Natural killer cell (primary cell): ENCODE measurements around the gene LPIN3. TPM values are rescaled to one million over a fixed set of nuclear protein-coding genes. Genes with fewer than 3 reads are reported as not detected.

ENCODE experiments used
- ATAC-seq, 3 donors: fragments of 150-1000 bp in 2 of 3; fragments of 200-7000 bp in 1 of 3; cut with Tn5 transposase; 1 replicate in 1 of 3; 2 replicates in 2 of 3; pipeline ENCODE4 v1.10.0; 2021; ENCODE audit warnings: mild to moderate bottlenecking in 2 of 3, moderate library complexity in 2 of 3
- DNase-seq, 2 donors: peaks; one replicate each; pipeline versions ENCODE4 v3.0.0 to v3.0.0-alpha.2; 2013 to 2021; ENCODE audit warnings: mixed read lengths in 1 of 2
- H3K27ac ChIP-seq: one replicate; pipeline ENCODE4 v1.5.1; 2013; ENCODE audit warnings: mild to moderate bottlenecking, low read length
- H3K27me3 ChIP-seq: one replicate; pipeline ENCODE4 v1.6.1; 2013; ENCODE audit warnings: low read length; ENCODE audit not compliant: control insufficient read depth, insufficient read depth
- H3K36me3 ChIP-seq: one replicate; pipeline ENCODE4 v1.6.1; 2013; ENCODE audit warnings: low read length; ENCODE audit not compliant: control insufficient read depth, insufficient read depth
- H3K4me1 ChIP-seq: one replicate; pipeline ENCODE4 v1.6.1; 2013; ENCODE audit warnings: low read length; ENCODE audit not compliant: control insufficient read depth, insufficient read depth
- H3K4me3 ChIP-seq: one replicate; pipeline ENCODE4 v1.5.1; 2013; ENCODE audit warnings: low read length
- H3K9me3 ChIP-seq: one replicate; pipeline ENCODE4 v1.6.1; 2013; ENCODE audit warnings: low read length; ENCODE audit not compliant: control insufficient read depth, insufficient read depth
- H3K27ac Mint-ChIP-seq, 2 donors: one replicate each; pipeline ENCODE4 v1.8.0; 2022; ENCODE audit warnings: mild to moderate bottlenecking in 2 of 2, mixed read lengths in 2 of 2, moderate library complexity in 1 of 2
- H3K27me3 Mint-ChIP-seq, 2 donors: one replicate each; pipeline ENCODE4 v1.8.0; 2022; ENCODE audit warnings: low read depth in 2 of 2, mixed read lengths in 2 of 2
- H3K36me3 Mint-ChIP-seq: one replicate; pipeline ENCODE4 v1.8.0; 2022; ENCODE audit warnings: mixed read lengths
- H3K4me1 Mint-ChIP-seq, 2 donors: one replicate each; pipeline ENCODE4 v1.8.0; 2022; ENCODE audit warnings: mixed read lengths in 2 of 2
- H3K4me3 Mint-ChIP-seq: one replicate; pipeline ENCODE4 v1.8.0; 2022; ENCODE audit warnings: mild to moderate bottlenecking, moderate library complexity, mixed read lengths
- H3K9me3 Mint-ChIP-seq, 2 donors: one replicate each; pipeline ENCODE4 v1.8.0; 2022; ENCODE audit warnings: mixed read lengths in 2 of 2
- CTCF ChIP-seq: fragments of 200-600 bp; IDR thresholded peaks from one replicate; pipeline ENCODE4 v1.8.0; 2022; ENCODE audit warnings: antibody characterized with exemption
- WGBS: methylation state at CpG from one replicate; pipeline ENCODE4 v1.1.7; 2013; ENCODE audit warnings: missing lambda C conversion rate; ENCODE audit not compliant: insufficient coverage; 5-methylcytosine and 5-hydroxymethylcytosine counted together
- intact Hi-C: fragments of 100-400 bp; cut with micrococcal nuclease; formaldehyde crosslinking; loops from one replicate; pipeline ENCODE4 v1.14.2; 2022
- total RNA-seq, 4 donors: library from RNA; stranded (reverse); fragments of 120-200 nt in 1 of 4; gene quantifications; one replicate each; pipeline versions ENCODE4 v1.2.3 to v1.2.4, GENCODE V29; 2013 to 2022

The LPIN3 gene
- total RNA-seq, 3 donors from 2014 or later (not counting 1 experiment from before 2014, with no cell fraction given): 0.07 to 0.28 TPM; not detected in 1

GRCh38 chr20:41387444-41387851 is 46.8 kb downstream of the LPIN3 start:
- WGBS: 69% methylated on average over 9 of the region's 9 CpGs
- H3K36me3 Mint-ChIP-seq: no peaks in the 10 kb centered on the region
- H3K4me3 Mint-ChIP-seq: no peak overlapping the region
- H3K4me3 ChIP-seq: no peak overlapping the region
- no peaks in the 10 kb centered on the region for H3K4me1 Mint-ChIP-seq
- no peak overlapping the region for H3K27ac Mint-ChIP-seq
- DNase-seq (no peak), ATAC-seq (no peak)
- H3K27ac ChIP-seq: no peak overlapping the region
- H3K9me3 Mint-ChIP-seq: no peaks in the 10 kb centered on the region
- no peaks in the 10 kb centered on the region for H3K27me3 ChIP-seq
- H3K4me1 ChIP-seq: no peaks in the 10 kb centered on the region
- H3K36me3 ChIP-seq: no peaks in the 10 kb centered on the region
- no peaks in the 10 kb centered on the region for H3K9me3 ChIP-seq
- intact Hi-C loops: no loop called here
- no peak for TF ChIP-seq CTCF
- peaks cover 8 to 10% of the 10 kb centered on the region in 2 donors for H3K27me3 Mint-ChIP-seq

- Histone ChIP-seq H3K36me3 (no peaks in the 10 kb centered on the region), H3K4me3 (no peak overlapping the region), H3K27me3 (no peaks in the 10 kb centered on the region), H3K4me1 (no peaks in the 10 kb centered on the region), H3K27ac (no peak overlapping the region), H3K9me3 (no peaks in the 10 kb centered on the region)
- intact Hi-C loops: no loop called here
- Mint-ChIP-seq H3K4me1 (no peaks in the 10 kb centered on the region), H3K27me3 (peaks cover 0 to 5% of the 10 kb centered on the region in 2 donors), H3K9me3 (no peaks in the 10 kb centered on the region), H3K4me3 (no peak overlapping the region), H3K36me3 (no peaks in the 10 kb centered on the region), H3K27ac (no peak overlapping the region)
- no peak for TF ChIP-seq CTCF
- no peak for ATAC-seq
- no peak for DNase-seq
- WGBS: no CpG with 5 or more reads among the region's 3 CpGs
These were observed 50.3 kb downstream of the LPIN3 start for GRCh38 chr20:41390889-41391288.

GRCh38 chr20:41391587-41392001 is 51.0 kb downstream of the LPIN3 start:
- no peak for ATAC-seq
- H3K27me3 Mint-ChIP-seq: peaks cover 0 to 5% of the 10 kb centered on the region in 2 donors
- DNase-seq: no peak
- Histone ChIP-seq H3K4me1 (no peaks in the 10 kb centered on the region), H3K36me3 (no peaks in the 10 kb centered on the region), H3K4me3 (no peak overlapping the region), H3K9me3 (no peaks in the 10 kb centered on the region), H3K27ac (no peak overlapping the region), H3K27me3 (no peaks in the 10 kb centered on the region)
- TF ChIP-seq CTCF: no peak
- WGBS: 89% methylated on average over 10 of the region's 10 CpGs
- H3K4me1 Mint-ChIP-seq: no peaks in the 10 kb centered on the region
- no peak overlapping the region for H3K27ac Mint-ChIP-seq
- intact Hi-C loops: no loop called here
- H3K36me3 Mint-ChIP-seq: no peaks in the 10 kb centered on the region
- no peak overlapping the region for H3K4me3 Mint-ChIP-seq
- no peaks in the 10 kb centered on the region for H3K9me3 Mint-ChIP-seq

GRCh38 chr20:41392295-41392694 is 51.7 kb downstream of the LPIN3 start:
- H3K4me1 Mint-ChIP-seq: no peaks in the 10 kb centered on the region
- Histone ChIP-seq H3K27me3 (no peaks in the 10 kb centered on the region), H3K27ac (no peak overlapping the region), H3K36me3 (no peaks in the 10 kb centered on the region), H3K9me3 (no peaks in the 10 kb centered on the region), H3K4me3 (no peak overlapping the region), H3K4me1 (no peaks in the 10 kb centered on the region)
- 78% methylated on average over 1 of the region's 1 CpG for WGBS
- no peak for TF ChIP-seq CTCF
- no peak overlapping the region for H3K4me3 Mint-ChIP-seq
- DNase-seq: no peak
- intact Hi-C loops: no loop called here
- H3K27ac Mint-ChIP-seq: no peak overlapping the region
- H3K36me3 Mint-ChIP-seq: no peaks in the 10 kb centered on the region
- peaks cover 0 to 5% of the 10 kb centered on the region in 2 donors for H3K27me3 Mint-ChIP-seq
- no peak for ATAC-seq
- H3K9me3 Mint-ChIP-seq: no peaks in the 10 kb centered on the region
